Body of pancreas (tissue), 4 donors: Measurements from ENCODE around the gene ME1. TPM values are rescaled to one million over a fixed set of nuclear protein-coding genes. Genes with fewer than 3 reads are reported as not detected.

Source experiments
- ATAC-seq: fragments of 150-250 bp; one replicate; pipeline ENCODE4 v1.9.1; 2016
- DNase-seq, 4 donors: peaks; one replicate each; pipeline ENCODE4 v3.0.0-alpha.2; 2019
- H3K27ac ChIP-seq, 4 donors: fragments of 200-600 bp; sonication (generic); 1 replicate in 3 of 4; 2 replicates in 1 of 4; pipeline versions ENCODE4 v1.5.1 to v1.6.1; 2016 to 2019; ENCODE audit warnings: mild to moderate bottlenecking in 1 of 4, mixed read lengths in 1 of 4, moderate library complexity in 1 of 4
- H3K27me3 ChIP-seq, 2 donors: fragments of 200-600 bp; sonication (generic); one replicate each; pipeline ENCODE4 v1.6.0; 2016; ENCODE audit warnings: mild to moderate bottlenecking in 1 of 2
- H3K36me3 ChIP-seq, 2 donors: fragments of 200-600 bp; sonication (generic); replicated peaks in 1 of 2; 2 replicates each; pipeline ENCODE4 v1.5.1; 2016; ENCODE audit warnings: low read depth in 2 of 2; ENCODE audit not compliant: insufficient read depth in 1 of 2
- H3K4me1 ChIP-seq: fragments of 200-600 bp; sonication (generic); one replicate; pipeline ENCODE4 v1.6.0; 2016
- H3K4me3 ChIP-seq, 2 donors: fragments of 200-600 bp; sonication (generic); 1 replicate in 1 of 2; 2 replicates in 1 of 2; pipeline ENCODE4 v1.5.1; 2016 to 2019
- H3K9me3 ChIP-seq, 3 donors: fragments of 200-600 bp; sonication (generic); 1 replicate in 2 of 3; 2 replicates in 1 of 3; pipeline ENCODE4 v1.5.1; 2016
- POLR2A ChIP-seq, 3 donors: fragments of 450-650 bp; IDR thresholded peaks; one replicate each; pipeline ENCODE4 v1.6.1; 2016; ENCODE audit warnings: antibody characterized with exemption in 3 of 3, mild to moderate bottlenecking in 2 of 3
- WGBS, 2 donors: methylation state at CpG; one replicate each; pipeline ENCODE4 v1.1.5; 2017; 5-methylcytosine and 5-hydroxymethylcytosine counted together
- intact Hi-C: fragments of 100-400 bp; cut with DNase I; formaldehyde crosslinking; loops from one replicate; pipeline ENCODE4 v1.15.1; 2023
- total RNA-seq, 2 donors: library from RNA; depleted of rRNA; stranded (reverse); fragments of >200 nt; gene quantifications; one replicate each; pipeline ENCODE4 v1.1.0, GENCODE V29; 2016
- TF ChIP-seq, protein P1 (sequence below), 7 experiments: fragments of 450-650 bp in 4 of 7; fragments of 200-600 bp in 3 of 7; sonication (generic) in 3 of 7; IDR thresholded peaks; one replicate each; pipeline ENCODE4 v1.5.1; 2016 to 2019; ENCODE audit warnings: antibody characterized with exemption in 7 of 7

The ME1 gene
- total RNA-seq, 2 donors from 2014 or later = 7.9 to 10.4 TPM

DNA sequence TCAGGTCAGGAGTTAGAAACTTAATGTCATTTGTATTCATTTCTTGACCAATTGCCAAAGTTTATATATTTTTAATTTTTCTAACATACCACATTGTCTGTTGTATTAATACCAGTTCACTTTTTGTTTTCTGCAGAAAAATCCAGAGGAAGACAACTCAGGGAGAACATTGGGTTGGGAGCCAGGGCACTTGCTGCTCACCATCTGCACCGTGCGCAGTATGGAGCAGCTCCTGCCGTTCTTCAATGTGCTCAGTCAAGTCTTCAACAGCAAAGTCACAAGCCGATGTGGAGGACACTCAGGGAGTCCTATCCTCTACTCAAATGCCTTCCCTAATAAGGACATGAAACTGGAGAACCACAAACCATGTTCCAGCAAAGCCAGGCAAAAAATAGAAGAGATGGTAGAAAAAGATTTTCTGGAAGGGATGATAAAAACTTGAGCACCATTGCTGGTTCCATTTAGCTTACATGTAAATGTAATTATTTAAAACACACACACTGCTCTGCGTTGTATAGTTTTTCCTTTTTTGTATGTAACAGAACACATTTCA, 263.0 kb downstream of the ME1 start:
- no peaks in the 10 kb centered on the region for H3K4me1 ChIP-seq
- H3K9me3 ChIP-seq = no peaks in the 10 kb centered on the region
- H3K27me3 ChIP-seq = no peaks in the 10 kb centered on the region
- WGBS, 2 donors = 91 to 97% methylated on average over 5 of the region's 5 CpGs
- peaks cover 0 to 29% of the 10 kb centered on the region in 2 donors for H3K36me3 ChIP-seq
- H3K4me3 ChIP-seq = no peak overlapping the region
- TF ChIP-seq POLR2A (IDR thresholded peaks at IDR 0.05) = no peak
- TF ChIP-seq, protein P1, sequence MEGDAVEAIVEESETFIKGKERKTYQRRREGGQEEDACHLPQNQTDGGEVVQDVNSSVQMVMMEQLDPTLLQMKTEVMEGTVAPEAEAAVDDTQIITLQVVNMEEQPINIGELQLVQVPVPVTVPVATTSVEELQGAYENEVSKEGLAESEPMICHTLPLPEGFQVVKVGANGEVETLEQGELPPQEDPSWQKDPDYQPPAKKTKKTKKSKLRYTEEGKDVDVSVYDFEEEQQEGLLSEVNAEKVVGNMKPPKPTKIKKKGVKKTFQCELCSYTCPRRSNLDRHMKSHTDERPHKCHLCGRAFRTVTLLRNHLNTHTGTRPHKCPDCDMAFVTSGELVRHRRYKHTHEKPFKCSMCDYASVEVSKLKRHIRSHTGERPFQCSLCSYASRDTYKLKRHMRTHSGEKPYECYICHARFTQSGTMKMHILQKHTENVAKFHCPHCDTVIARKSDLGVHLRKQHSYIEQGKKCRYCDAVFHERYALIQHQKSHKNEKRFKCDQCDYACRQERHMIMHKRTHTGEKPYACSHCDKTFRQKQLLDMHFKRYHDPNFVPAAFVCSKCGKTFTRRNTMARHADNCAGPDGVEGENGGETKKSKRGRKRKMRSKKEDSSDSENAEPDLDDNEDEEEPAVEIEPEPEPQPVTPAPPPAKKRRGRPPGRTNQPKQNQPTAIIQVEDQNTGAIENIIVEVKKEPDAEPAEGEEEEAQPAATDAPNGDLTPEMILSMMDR (IDR thresholded peaks at IDR 0.05) = no peak
- intact Hi-C loops = no loop called here
- no peak overlapping the region for H3K27ac ChIP-seq
- no peak for ATAC-seq
- no peak for DNase-seq

Other genes with a start within 250 kb of the ME1 start
- 10 to 100 TPM; 50.1 to 61.0 TPM for gene PGM3, start 237.8 kb downstream of the ME1 start, total RNA-seq
- gene RWDD2A, start 237.7 kb downstream of the ME1 start, total RNA-seq = 1 to 10 TPM; 4.3 to 5.4 TPM
- gene PRSS35, start 81.5 kb upstream of the ME1 start, total RNA-seq = under 1 TPM in 1 of 2 donors, not detected in 1; 0.78 TPM